H9 (cell line): Measurements from ENCODE around the gene LNPEP. TPM values are rescaled to one million over a fixed set of nuclear protein-coding genes. Genes with fewer than 3 reads are reported as not detected.

Experiments
- DNase-seq: peaks from one replicate; pipeline ENCODE4 v3.0.0-alpha.2; 2017
- H2AFZ ChIP-seq: one replicate; pipeline ENCODE4 v1.6.1; 2013; ENCODE audit warnings: mild to moderate bottlenecking, low read length, control low read depth, moderate library complexity
- H2AK5ac ChIP-seq: 2 replicates; pipeline ENCODE4 v1.6.1; 2013; ENCODE audit warnings: low read length, control low read depth, mixed read lengths; ENCODE audit not compliant: insufficient read length
- H2BK120ac ChIP-seq: one replicate; pipeline ENCODE4 v1.6.1; 2013; ENCODE audit warnings: low read depth, mild to moderate bottlenecking, low read length, control low read depth, inconsistent platforms; ENCODE audit not compliant: poor library complexity, severe bottlenecking
- H2BK12ac ChIP-seq: 2 replicates; pipeline ENCODE4 v1.6.1; 2013; ENCODE audit warnings: low read length, control low read depth, mixed read lengths, low read depth; ENCODE audit not compliant: insufficient read length
- H2BK15ac ChIP-seq: 2 replicates; pipeline ENCODE4 v1.6.1; 2013; ENCODE audit warnings: low read depth, low read length, control low read depth
- H2BK20ac ChIP-seq: one replicate; pipeline ENCODE4 v1.6.1; 2013; ENCODE audit warnings: low read depth, mild to moderate bottlenecking, low read length, control low read depth, inconsistent platforms; ENCODE audit not compliant: poor library complexity, severe bottlenecking
- H2BK5ac ChIP-seq: 2 replicates; pipeline ENCODE4 v1.6.1; 2013; ENCODE audit warnings: low read length, control low read depth, mixed read lengths; ENCODE audit not compliant: insufficient read length
- H3K14ac ChIP-seq: 2 replicates; pipeline ENCODE4 v1.6.1; 2013; ENCODE audit warnings: low read length, control low read depth; ENCODE audit not compliant: insufficient read depth
- H3K18ac ChIP-seq: 2 replicates; pipeline ENCODE4 v1.6.1; 2013; ENCODE audit warnings: low read depth, mild to moderate bottlenecking, mixed read lengths, low read length, control low read depth; ENCODE audit not compliant: insufficient read length
- H3K23ac ChIP-seq: 2 replicates; pipeline ENCODE4 v1.6.1; 2013; ENCODE audit warnings: low read length, control low read depth, mixed read lengths, low read depth; ENCODE audit not compliant: insufficient read length
- H3K23me2 ChIP-seq: 2 replicates; pipeline ENCODE4 v1.6.1; 2013; ENCODE audit warnings: low read depth, mild to moderate bottlenecking, mixed read lengths, low read length, control low read depth; ENCODE audit not compliant: insufficient read length, poor library complexity, severe bottlenecking
- H3K27ac ChIP-seq: 2 replicates; pipeline ENCODE4 v1.5.1; 2013; ENCODE audit warnings: low read length, control low read depth, mixed read lengths, low read depth; ENCODE audit not compliant: insufficient read length
- H3K27me3 ChIP-seq: 2 replicates; pipeline ENCODE4 v1.6.1; 2013; ENCODE audit warnings: low read length, control low read depth, inconsistent platforms; ENCODE audit not compliant: insufficient read depth
- H3K4ac ChIP-seq: 2 replicates; pipeline ENCODE4 v1.6.1; 2013; ENCODE audit warnings: low read depth, mild to moderate bottlenecking, control low read depth, inconsistent platforms, low read length, moderate library complexity
- H3K4me1 ChIP-seq: 2 replicates; pipeline ENCODE4 v1.6.1; 2013; ENCODE audit warnings: low read length, control low read depth, inconsistent platforms; ENCODE audit not compliant: insufficient read depth
- H3K4me2 ChIP-seq: 2 replicates; pipeline ENCODE4 v1.6.1; 2013; ENCODE audit warnings: low read length, control low read depth, mixed read lengths; ENCODE audit not compliant: insufficient read length, insufficient read depth
- H3K56ac ChIP-seq: 2 replicates; pipeline ENCODE4 v1.6.1; 2013; ENCODE audit warnings: low read depth, mild to moderate bottlenecking, mixed read lengths, low read length, control low read depth; ENCODE audit not compliant: insufficient read length
- H3K79me1 ChIP-seq: 2 replicates; pipeline ENCODE4 v1.6.1; 2013; ENCODE audit warnings: low read depth, mild to moderate bottlenecking, moderate library complexity, low read length, control low read depth, inconsistent platforms; ENCODE audit not compliant: insufficient read depth, poor library complexity, severe bottlenecking
- H3K79me2 ChIP-seq: 2 replicates; pipeline ENCODE4 v1.6.1; 2013; ENCODE audit warnings: low read length, control low read depth, inconsistent platforms; ENCODE audit not compliant: insufficient read depth
- H3K9ac ChIP-seq: 2 replicates; pipeline ENCODE4 v1.6.1; 2013; ENCODE audit warnings: low read length, control low read depth, mixed read lengths; ENCODE audit not compliant: insufficient read length; ENCODE audit errors: extremely low read depth
- H3K9me3 ChIP-seq: one replicate; pipeline ENCODE4 v1.6.1; 2013; ENCODE audit warnings: low read depth, low read length, inconsistent platforms; ENCODE audit not compliant: control insufficient read depth
- H3T11ph ChIP-seq: one replicate; pipeline ENCODE4 v1.6.1; 2013; ENCODE audit warnings: mild to moderate bottlenecking, low read length, control low read depth, inconsistent platforms
- H4K20me1 ChIP-seq: one replicate; pipeline ENCODE4 v1.6.1; 2013; ENCODE audit not compliant: control insufficient read depth, insufficient read length, insufficient read depth
- H4K5ac ChIP-seq: 2 replicates; pipeline ENCODE4 v1.6.1; 2013; ENCODE audit warnings: low read depth, mild to moderate bottlenecking, mixed read lengths, low read length, control low read depth; ENCODE audit not compliant: insufficient read length
- H4K8ac ChIP-seq: replicated peaks from 2 replicates; pipeline ENCODE4 v1.6.1; 2013; ENCODE audit warnings: low read length, control low read depth, mixed read lengths, low read depth; ENCODE audit not compliant: insufficient read length
- H4K91ac ChIP-seq: 2 replicates; pipeline ENCODE4 v1.6.1; 2013; ENCODE audit warnings: low read depth, mild to moderate bottlenecking, moderate library complexity, mixed read lengths, low read length, control low read depth; ENCODE audit not compliant: insufficient read length
- H3K27ac Mint-ChIP-seq, 3 experiments: 2 replicates in 2 of 3; 3 replicates in 1 of 3; pipeline ENCODE4 v1.8.0; 2020 to 2021; ENCODE audit warnings: mixed read lengths in 3 of 3, mild to moderate bottlenecking in 1 of 3, moderate library complexity in 1 of 3
- H3K27me3 Mint-ChIP-seq: 2 replicates; pipeline ENCODE4 v1.8.0; 2021; ENCODE audit warnings: low read depth, mild to moderate bottlenecking, moderate library complexity, mixed read lengths
- H3K36me3 Mint-ChIP-seq, 3 experiments: 2 replicates in 2 of 3; 3 replicates in 1 of 3; pipeline ENCODE4 v1.8.0; 2020 to 2021; ENCODE audit warnings: low read depth in 3 of 3, mixed read lengths in 3 of 3; ENCODE audit not compliant: insufficient read depth in 1 of 3
- H3K4me1 Mint-ChIP-seq, 2 experiments: 2 replicates each; pipeline ENCODE4 v1.8.0; 2020; ENCODE audit warnings: mixed read lengths in 2 of 2
- H3K4me3 Mint-ChIP-seq, 2 experiments: 2 replicates in 1 of 2; 3 replicates in 1 of 2; pipeline ENCODE4 v1.8.0; 2020 to 2021; ENCODE audit warnings: mild to moderate bottlenecking in 2 of 2, mixed read lengths in 2 of 2, moderate library complexity in 1 of 2
- H3K9me3 Mint-ChIP-seq, 2 experiments: 2 replicates in 1 of 2; 3 replicates in 1 of 2; pipeline ENCODE4 v1.8.0; 2020; ENCODE audit warnings: mild to moderate bottlenecking in 2 of 2, mixed read lengths in 2 of 2, moderate library complexity in 1 of 2
- CTCF ChIP-seq: fragments of 200-600 bp; sonication (generic); conservative IDR thresholded peaks from 3 replicates; pipeline ENCODE4 v1.8.0; 2021; ENCODE audit warnings: antibody characterized with exemption, mild to moderate bottlenecking
- WGBS: extraction: QIAGEN DNeasy Blood & Tissue Kit; methylation state at CpG from one replicate; pipeline ENCODE4 v1.1.7; 2013; ENCODE audit warnings: missing lambda C conversion rate, low lambda C conversion rate, mixed read lengths; ENCODE audit not compliant: insufficient read length; ENCODE audit errors: extremely low coverage; 5-methylcytosine and 5-hydroxymethylcytosine counted together
- total RNA-seq: library from RNA; stranded (reverse); gene quantifications from 2 replicates; pipeline ENCODE4 v1.2.1, GENCODE V29; 2021

Gene LNPEP
- total RNA-seq, 1 experiment from 2014 or later = 4.1 TPM

GRCh38 chr5:97042996-97043395, 107.1 kb downstream of the LNPEP start:
- Mint-ChIP-seq H3K4me1 (peaks cover 28 to 29% of the 10 kb centered on the region in 2 experiments), H3K27me3 (no peaks in the 10 kb centered on the region), H3K4me3 (no peak overlapping the region), H3K9me3 (no peaks in the 10 kb centered on the region), H3K36me3 (no peaks in the 10 kb centered on the region), H3K27ac (peak overlapping the region in 1 of 3 experiments; percentile 13; a peak in 3 of 7 replicates)
- H2BK20ac ChIP-seq = no peak overlapping the region
- H3K79me1 ChIP-seq = no peaks in the 10 kb centered on the region
- H3K4me2 ChIP-seq = no peak overlapping the region
- no peak overlapping the region for H3T11ph ChIP-seq
- H3K14ac ChIP-seq = no peak overlapping the region
- no CpG with 5 or more reads among the region's 7 CpGs for WGBS
- no peak overlapping the region for H2BK12ac ChIP-seq
- no peak overlapping the region for H2BK120ac ChIP-seq
- H3K27ac ChIP-seq = no peak overlapping the region
- no peak overlapping the region for H4K91ac ChIP-seq
- no peak overlapping the region for H3K18ac ChIP-seq
- no peaks in the 10 kb centered on the region for H3K27me3 ChIP-seq
- no peak overlapping the region for H2BK15ac ChIP-seq
- no peak overlapping the region for H4K5ac ChIP-seq
- H3K23me2 ChIP-seq = no peaks in the 10 kb centered on the region
- H2BK5ac ChIP-seq = no peak overlapping the region
- no peak for DNase-seq
- H3K9me3 ChIP-seq = no peaks in the 10 kb centered on the region
- H3K79me2 ChIP-seq = no peaks in the 10 kb centered on the region
- H2AK5ac ChIP-seq = no peak overlapping the region
- H3K4me1 ChIP-seq = peaks cover 5% of the 10 kb centered on the region; the same call in 1 of the 2 replicates
- no peak overlapping the region for H3K23ac ChIP-seq
- H3K9ac ChIP-seq = no peak overlapping the region
- no peak overlapping the region for H4K8ac ChIP-seq
- H3K4ac ChIP-seq = no peak overlapping the region
- TF ChIP-seq CTCF = no peak
- no peak overlapping the region for H3K56ac ChIP-seq
- no peaks in the 10 kb centered on the region for H4K20me1 ChIP-seq
- no peak overlapping the region for H2AFZ ChIP-seq
